ENCODE data around the gene UTRN. TPM values are rescaled to one million over a fixed set of nuclear protein-coding genes. Genes with fewer than 3 reads are reported as not detected.
A peak's percentile ranks its signal among the peaks of the same experiment; 100 is the strongest.

The UTRN gene
- total RNA-seq, 1 donor from 2014 or later, result 199 TPM

- peak; percentile 40 for DNase-seq
These were observed 28.9 kb downstream of the UTRN start for GRCh38 chr6:144314003-144314485.

DNA sequence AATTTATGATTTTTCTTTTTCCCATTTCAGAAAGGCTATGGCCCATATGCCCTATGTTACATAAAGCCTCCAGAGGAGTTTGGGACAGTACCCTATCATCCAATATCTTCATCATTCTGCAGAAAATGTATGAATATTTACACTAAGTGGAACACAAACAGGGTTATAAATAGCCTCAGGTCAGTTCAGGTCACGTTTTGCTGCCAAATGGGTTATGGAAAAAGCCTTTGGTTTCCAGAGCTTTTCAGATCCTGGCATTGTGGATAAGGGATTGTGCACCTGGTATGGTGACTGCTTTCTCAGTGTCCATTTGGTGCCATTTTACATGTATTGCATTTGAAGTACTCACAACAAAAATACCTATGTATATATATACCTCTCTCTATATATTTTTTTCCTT, 29.4 kb downstream of the UTRN start:
- no peak for DNase-seq

- DNase-seq, result no peak
These were observed 30.3 kb downstream of the UTRN start for GRCh38 chr6:144315226-144315980.

- no peak for DNase-seq
These were observed 31.1 kb downstream of the UTRN start for GRCh38 chr6:144315981-144316861.

GRCh38 chr6:144316862-144317195, 31.7 kb downstream of the UTRN start:
- DNase-seq, result no peak

GRCh38 chr6:144317736-144318135, 32.6 kb downstream of the UTRN start:
- DNase-seq, result peak; percentile 37

DNA sequence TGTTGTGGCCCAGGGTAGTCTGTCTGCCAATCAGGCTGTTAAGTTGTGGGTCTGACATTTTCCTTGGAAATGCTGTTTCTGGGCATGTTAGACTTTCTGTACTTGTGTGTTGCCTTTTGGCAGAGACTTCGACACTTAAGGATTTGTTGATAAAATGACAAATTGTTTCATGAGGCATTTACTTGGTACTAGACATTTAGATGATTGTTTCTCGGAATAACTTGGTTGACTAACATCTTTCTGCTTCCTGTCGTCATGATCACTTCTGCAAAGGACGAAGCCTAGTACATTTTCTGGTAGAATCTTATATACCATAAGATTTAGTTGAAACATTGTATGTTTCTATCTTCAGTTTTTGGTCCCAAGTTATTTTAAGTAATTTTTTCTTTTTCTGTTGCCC, 34.1 kb downstream of the UTRN start:
- no peak for DNase-seq

GRCh38 chr6:144320741-144321140, 35.6 kb downstream of the UTRN start:
- no peak for DNase-seq

DNA sequence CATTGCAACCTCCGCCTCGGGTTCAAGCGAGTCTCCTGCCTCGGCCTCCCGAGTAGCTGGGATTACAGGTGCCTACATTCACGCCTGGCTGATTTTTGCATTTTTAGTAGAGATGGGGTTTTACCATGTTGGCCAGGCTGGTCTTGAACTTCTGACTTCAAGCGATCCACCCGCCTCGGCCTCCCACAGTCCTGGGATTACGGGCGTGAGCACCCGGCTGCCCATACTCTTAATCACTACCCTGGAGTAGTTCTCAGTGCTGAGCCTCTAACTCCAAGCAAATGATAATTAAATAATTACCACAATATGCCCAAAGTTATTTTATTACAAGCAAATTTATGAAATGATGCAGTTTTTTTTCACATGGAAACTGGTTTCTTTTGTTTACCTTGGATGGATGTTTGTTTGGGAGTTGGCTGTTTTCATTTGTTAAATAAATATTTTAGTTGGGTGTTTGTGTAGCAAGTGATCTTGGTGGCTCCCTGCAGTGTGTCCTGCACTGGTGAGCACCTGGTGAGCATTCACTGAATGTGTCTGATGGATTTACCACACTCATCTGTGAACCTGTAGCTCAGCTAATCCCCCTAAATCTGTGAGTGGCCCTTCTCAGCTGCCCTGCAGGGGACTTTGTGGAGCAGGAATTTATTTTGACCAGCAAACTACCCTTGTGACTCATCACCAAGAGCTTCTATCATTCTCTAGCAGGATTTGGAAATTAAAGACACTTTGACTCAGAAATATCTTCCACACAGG, 36.9 kb downstream of the UTRN start:
- DNase-seq, result no peak

DNA sequence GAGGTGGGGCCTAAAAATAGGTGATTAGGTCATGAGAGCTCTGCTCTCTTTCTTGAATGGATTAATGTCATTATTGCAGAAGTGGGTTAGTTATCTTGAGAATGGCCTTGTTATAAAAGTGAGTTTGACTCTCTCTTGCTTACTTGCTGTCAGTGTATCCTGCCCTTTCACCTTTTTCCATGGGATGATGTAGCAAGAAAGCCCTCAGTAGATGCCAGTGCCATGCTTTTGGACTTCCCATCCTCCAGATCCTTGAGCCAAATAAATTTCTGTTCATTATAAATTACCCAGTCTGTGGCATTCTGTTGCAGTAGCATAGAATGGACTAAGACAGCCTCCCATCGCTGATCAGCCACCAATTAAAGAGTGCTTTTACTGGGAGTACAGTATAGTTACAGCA, 40.1 kb downstream of the UTRN start:
- no peak for DNase-seq

- DNase-seq, result no peak
These were observed 41.3 kb downstream of the UTRN start for GRCh38 chr6:144326393-144326792.

- DNase-seq, result no peak
These were observed 41.9 kb downstream of the UTRN start for GRCh38 chr6:144327081-144327480.

DNA sequence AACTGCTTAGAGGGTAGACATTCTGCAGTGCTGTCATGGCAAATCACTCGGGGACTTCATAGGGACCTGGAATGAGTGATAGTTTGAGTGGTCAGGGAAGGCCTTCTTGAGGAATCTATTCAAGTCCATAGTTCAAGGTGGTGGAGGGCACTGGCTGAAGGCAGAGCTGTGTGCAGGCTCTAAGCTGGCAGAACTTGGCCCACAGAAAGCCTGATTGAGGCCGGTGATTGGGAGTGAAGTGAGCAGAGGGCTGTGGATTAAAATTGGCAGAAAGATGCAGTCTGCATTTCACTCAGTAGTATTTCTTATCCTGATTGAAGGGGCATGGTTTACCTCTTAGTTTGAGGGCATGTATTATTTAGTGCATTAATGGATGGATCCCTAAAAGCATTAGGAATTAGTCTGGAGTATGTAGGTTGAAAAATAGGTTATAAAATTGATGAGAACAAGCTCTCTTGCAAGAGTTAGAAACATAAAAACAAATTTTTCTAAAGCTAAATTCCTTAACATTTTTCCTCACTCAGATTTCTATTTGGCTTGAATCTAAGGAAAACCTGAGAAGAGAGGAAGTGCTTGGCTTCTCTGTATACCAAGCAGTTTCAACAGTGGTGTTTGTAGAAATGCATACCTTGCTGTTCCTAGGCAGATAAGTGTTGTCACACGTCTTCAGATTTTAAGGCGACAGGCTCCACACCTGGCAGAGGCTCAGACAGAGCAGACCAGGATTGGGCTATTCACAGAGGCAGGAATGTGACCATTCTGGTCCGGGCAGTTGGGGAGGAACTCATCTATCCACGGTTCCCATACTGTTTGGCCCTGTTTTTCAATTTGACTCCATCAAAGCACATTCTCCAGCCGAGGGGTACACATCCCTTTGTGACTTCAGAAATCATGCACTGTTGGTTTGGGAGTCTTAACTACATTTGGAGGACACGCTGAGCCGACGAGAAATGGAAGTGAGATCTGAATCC, 45.2 kb downstream of the UTRN start:
- DNase-seq, result no peak

GRCh38 chr6:144331491-144331969, 46.4 kb downstream of the UTRN start:
- DNase-seq, result no peak

DNA sequence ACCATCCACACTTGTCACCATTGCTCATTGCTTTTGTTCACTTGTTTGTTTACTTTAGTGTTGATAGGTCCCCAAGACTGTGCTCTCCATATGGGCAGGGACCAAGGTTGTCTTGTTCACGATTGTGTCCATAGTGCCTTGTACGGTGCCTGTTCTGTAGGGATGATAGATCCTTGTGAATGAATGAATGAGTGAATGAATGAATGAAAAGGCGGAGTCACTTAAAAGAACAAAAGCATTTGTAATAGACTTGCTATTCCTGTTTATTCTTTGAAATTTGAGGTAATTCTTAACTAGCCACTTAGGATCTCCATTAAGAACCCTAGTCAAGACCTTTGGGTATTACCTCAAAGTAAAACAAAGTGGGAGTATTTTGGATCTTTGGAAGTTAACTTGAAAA, 47.0 kb downstream of the UTRN start:
- no peak for DNase-seq

DNA sequence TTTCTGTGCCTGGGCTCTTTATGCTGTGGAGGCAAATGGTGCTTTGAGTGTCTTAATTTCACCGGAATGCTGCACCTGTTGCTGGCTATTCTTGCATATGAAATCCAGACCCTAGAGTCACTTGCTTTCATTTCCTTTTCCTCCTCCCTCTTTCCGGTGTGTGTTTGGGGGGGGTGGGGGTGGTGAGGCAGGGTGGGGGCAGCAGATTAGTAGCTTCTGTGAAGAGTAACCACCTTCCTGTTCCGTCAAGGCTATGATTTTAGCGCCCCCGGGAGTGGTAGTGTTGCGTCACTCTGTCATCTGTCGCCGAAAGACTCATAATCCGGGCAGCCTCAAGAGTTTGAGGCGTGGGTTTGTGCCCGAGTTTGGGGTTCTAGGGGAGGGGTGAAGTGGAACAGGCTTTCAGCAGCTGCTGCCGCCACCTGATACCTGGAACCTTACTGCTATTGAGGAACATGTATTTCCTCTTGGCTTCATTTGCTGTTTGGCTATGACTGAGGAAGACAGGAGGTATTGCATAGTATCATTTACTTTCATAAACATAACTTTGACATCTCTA, 49.1 kb downstream of the UTRN start:
- DNase-seq, result no peak

Other genes starting within 250 kb of the UTRN start
- 42.3 TPM for gene SF3B5, start 189.8 kb upstream of the UTRN start, total RNA-seq
- 5.9 TPM for gene STX11, start 134.8 kb upstream of the UTRN start, total RNA-seq

Measured in skin of body (tissue), 2 donors.